GM12878 (cell line): Measurements from ENCODE around the gene ARHGAP45. TPM values are rescaled to one million over a fixed set of nuclear protein-coding genes. Genes with fewer than 3 reads are reported as not detected.

Source experiments
- ATAC-seq: fragments of 200-7000 bp; cut with Tn5 transposase; 3 replicates; pipeline ENCODE4 v1.9.1; 2020; ENCODE audit warnings: mild to moderate bottlenecking, moderate library complexity
- BruUV-seq: library from RNA; stranded (reverse); fragments of 400-500 nt; replicated peaks from 2 replicates; lab custom pipeline; 2021; lab: Mats Ljungman, UMichigan
- CTCF ChIA-PET: fragments of 300-600 bp; sonication (Branson Sonifier 250); formaldehyde crosslinking; extraction: SDS; loops from one replicate; lab custom pipeline; 2021; ENCODE audit warnings: inconsistent platforms; lab: Yijun Ruan, JAX
- POLR2A ChIA-PET: fragments of 350-600 bp; formaldehyde crosslinking; extraction: SDS; loops from one replicate; lab custom pipeline; 2021; ENCODE audit warnings: inconsistent platforms; lab: Charles Lee
- RAD21 ChIA-PET: fragments of 300-600 bp; sonication (Branson Sonifier 250); formaldehyde crosslinking; loops from one replicate; lab custom pipeline; 2023; ENCODE audit warnings: antibody characterized with exemption; ENCODE audit not compliant: unreplicated experiment; lab: Charles Lee
- SMC1A ChIA-PET: fragments of 300-600 bp; sonication (Branson Sonifier 250); formaldehyde crosslinking; loops from one replicate; lab custom pipeline; 2023; ENCODE audit not compliant: unreplicated experiment, uncharacterized antibody; lab: Charles Lee
- DNase-seq: peaks from one replicate; pipeline ENCODE4 v3.0.0-alpha.2; 2011; ENCODE audit warnings: low read depth, low spot score
- FAIRE-seq: peaks from 3 replicates; lab custom pipeline; 2011; peaks lifted over from hg19 to GRCh38; lab: Jason Lieb, UNC
- H2AFZ ChIP-seq: 2 replicates; pipeline ENCODE4 v1.6.0; 2011; ENCODE audit warnings: low read depth, low read length, control low read depth; ENCODE audit not compliant: control insufficient read depth
- H3K27ac ChIP-seq: 2 replicates; pipeline ENCODE4 v1.5.1; 2011; ENCODE audit warnings: control low read depth; ENCODE audit not compliant: control insufficient read depth, insufficient read depth
- H3K27me3 ChIP-seq, 2 experiments: replicated peaks in 1 of 2; 2 replicates each; pipeline versions ENCODE4 v1.6.0 to v1.6.1; 2011; ENCODE audit warnings: low read length in 1 of 2; ENCODE audit not compliant: control insufficient read depth in 2 of 2, insufficient read depth in 2 of 2
- H3K36me3 ChIP-seq, 2 experiments: 2 replicates each; pipeline ENCODE4 v1.5.1; 2011; ENCODE audit warnings: low read length in 1 of 2; ENCODE audit not compliant: control insufficient read depth in 2 of 2, insufficient read depth in 2 of 2
- H3K4me1 ChIP-seq: 2 replicates; pipeline ENCODE4 v1.6.1; 2011; ENCODE audit warnings: mild to moderate bottlenecking, low read length, moderate library complexity, mixed read lengths; ENCODE audit not compliant: control insufficient read depth, insufficient read depth
- H3K4me2 ChIP-seq: 2 replicates; pipeline ENCODE4 v1.6.0; 2011; ENCODE audit warnings: control low read depth; ENCODE audit not compliant: control insufficient read depth, insufficient read depth
- H3K4me3 ChIP-seq: fragments of 200-600 bp; sonication (generic); 2 replicates; pipeline ENCODE4 v1.5.1; 2016
- H3K79me2 ChIP-seq: 2 replicates; pipeline ENCODE4 v1.6.0; 2011; ENCODE audit warnings: low read length; ENCODE audit not compliant: control insufficient read depth, insufficient read depth
- H3K9ac ChIP-seq: 2 replicates; pipeline ENCODE4 v1.8.0; 2011; ENCODE audit warnings: low read length, control low read depth, mixed read lengths; ENCODE audit not compliant: control insufficient read depth, insufficient read depth
- H3K9me3 ChIP-seq: replicated peaks from 3 replicates; pipeline ENCODE4 v1.5.1; 2011; ENCODE audit warnings: mild to moderate bottlenecking, low read length; ENCODE audit not compliant: control insufficient read depth, insufficient read depth
- H4K20me1 ChIP-seq: 2 replicates; pipeline ENCODE4 v1.6.0; 2011; ENCODE audit not compliant: control insufficient read depth, insufficient read depth
- ATF7 ChIP-seq: fragments of 450-650 bp; IDR thresholded peaks from 2 replicates; pipeline ENCODE4 v1.6.1; 2016; ENCODE audit warnings: low read depth, mild to moderate bottlenecking
- CREB1 ChIP-seq: IDR thresholded peaks from 2 replicates; pipeline ENCODE4 v1.6.1; 2012; ENCODE audit warnings: low read depth, mild to moderate bottlenecking, inconsistent platforms
- E2F4 ChIP-seq: IDR thresholded peaks from 2 replicates; pipeline ENCODE4 v1.6.1; 2012; ENCODE audit warnings: low read depth, low read length, improper control_type of control experiment
- HDAC2 ChIP-seq: fragments of 200-600 bp; sonication (generic); IDR thresholded peaks from 2 replicates; pipeline ENCODE4 v1.6.1; 2017
- NFXL1 ChIP-seq: fragments of 450-650 bp; IDR thresholded peaks from 2 replicates; pipeline ENCODE4 v1.6.1; 2017; ENCODE audit warnings: antibody characterized with exemption, mild to moderate bottlenecking, borderline replicate concordance
- NFYA ChIP-seq: IDR thresholded peaks from 2 replicates; pipeline ENCODE4 v1.6.1; 2011; ENCODE audit warnings: low read depth, mild to moderate bottlenecking, low read length, improper control_type of control experiment, borderline replicate concordance
- NFYB ChIP-seq: IDR thresholded peaks from 2 replicates; pipeline ENCODE4 v1.6.1; 2011; ENCODE audit warnings: low read depth, mild to moderate bottlenecking, low read length, improper control_type of control experiment, moderate library complexity; ENCODE audit not compliant: insufficient read depth
- PKNOX1 ChIP-seq: fragments of 450-650 bp; IDR thresholded peaks from 2 replicates; pipeline ENCODE4 v1.6.1; 2016; ENCODE audit warnings: mild to moderate bottlenecking
- SP1 ChIP-seq: IDR thresholded peaks from one replicate; pipeline ENCODE4 v1.6.1; 2011; ENCODE audit warnings: low read depth, low read length
- TCF12 ChIP-seq: IDR thresholded peaks from 2 replicates; pipeline ENCODE4 v1.6.1; 2011; ENCODE audit warnings: low read depth, mild to moderate bottlenecking, low read length
- WGBS: methylation state at CpG from one replicate; pipeline ENCODE4 v1.1.6; 2016; ENCODE audit warnings: low lambda C conversion rate; ENCODE audit not compliant: insufficient replicate concordance, insufficient coverage; ENCODE audit errors: missing lambda C conversion rate; 5-methylcytosine and 5-hydroxymethylcytosine counted together
- in situ Hi-C: fragments of 300-500 bp; cut with MboI; formaldehyde crosslinking; loops from 9 replicates; pipeline ENCODE4 v1.14.3; 2018; ENCODE audit warnings: mixed read lengths
- intact Hi-C: fragments of 100-400 bp; cut with micrococcal nuclease; formaldehyde crosslinking; loops from one replicate; pipeline ENCODE4 v1.14.2; 2022; ENCODE audit not compliant: unreplicated experiment
- polyA plus RNA-seq, 11 experiments: library from polyadenylated mRNA; depleted of rRNA in 4 of 11; unstranded in 6 of 11; stranded (reverse) in 5 of 11; fragments of >200 nt; fragmentation: Nextera tagmentation in 4 of 11; fragmentation: Illumina TruSeq in 1 of 11; extraction: Ambion mirVana in 4 of 11; extraction: Trizol in 1 of 11; gene quantifications; 1 replicate in 1 of 11; 2 replicates in 10 of 11; pipeline versions ENCODE4 v1.2.1 to v1.2.3, GENCODE V29; 2011 to 2016; ENCODE audit warnings: inconsistent platforms in 2 of 11, missing spikeins in 2 of 11, low read depth in 1 of 11
- total RNA-seq, 4 experiments: library from RNA; depleted of rRNA in 3 of 4; stranded (reverse); fragments of >200 nt in 3 of 4; fragmentation: Illumina TruSeq in 1 of 4; extraction: Trizol in 1 of 4; gene quantifications; 2 replicates each; pipeline versions ENCODE4 v1.2.1 to v1.2.3, GENCODE V29; 2013 to 2021
- TF ChIP-seq, protein P1 (sequence below): IDR thresholded peaks from 2 replicates; pipeline ENCODE4 v1.6.1; 2011; ENCODE audit warnings: low read depth, mild to moderate bottlenecking, low read length, moderate library complexity, borderline replicate concordance; ENCODE audit errors: extremely low read depth
- TF ChIP-seq, protein P2 (sequence below): IDR thresholded peaks from 2 replicates; pipeline ENCODE4 v1.6.1; 2011; ENCODE audit warnings: mild to moderate bottlenecking, low read depth, low read length, moderate library complexity; ENCODE audit not compliant: insufficient replicate concordance

The ARHGAP45 gene
- total and polyA plus RNA-seq, 10 of the 15 experiments (the other 5 are each of a cell fraction or from before 2014, with no cell fraction given): 1.4 to 151 (median 59.9) TPM

- TF ChIP-seq, protein P1, sequence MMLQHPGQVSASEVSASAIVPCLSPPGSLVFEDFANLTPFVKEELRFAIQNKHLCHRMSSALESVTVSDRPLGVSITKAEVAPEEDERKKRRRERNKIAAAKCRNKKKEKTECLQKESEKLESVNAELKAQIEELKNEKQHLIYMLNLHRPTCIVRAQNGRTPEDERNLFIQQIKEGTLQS: no peak
- TF ChIP-seq TCF12: no peak
Measured at GRCh38 chr19:1042689-1043511, 24.1 kb upstream of the ARHGAP45 start (continued).

DNA sequence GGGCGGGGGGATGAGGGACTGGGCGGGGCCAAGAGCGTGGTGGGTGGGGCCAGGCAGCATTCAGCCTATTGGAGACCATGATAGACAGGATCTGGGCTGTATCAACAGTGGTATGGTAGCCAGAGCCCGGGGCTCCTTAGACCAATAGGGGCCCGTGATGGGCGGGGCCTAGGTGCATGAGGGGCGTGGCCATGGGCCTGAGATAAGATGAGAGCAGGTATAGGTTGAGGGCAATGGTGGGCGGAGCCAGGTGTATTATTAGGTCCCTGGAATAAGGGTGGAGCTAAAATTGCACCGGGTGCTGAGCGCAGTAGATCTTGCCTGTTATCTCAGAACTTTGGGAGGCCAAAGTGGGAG, 21.7 kb upstream of the ARHGAP45 start:
- WGBS: 35% methylated on average over 10 of the region's 10 CpGs
- Histone ChIP-seq H2AFZ (no peak overlapping the region), H3K4me2 (no peak overlapping the region), H4K20me1 (no peaks in the 10 kb centered on the region), H3K36me3 (peaks cover 0 to 1% of the 10 kb centered on the region in 2 experiments; a peak in 1 of 4 replicates), H3K27me3 (no peaks in the 10 kb centered on the region), H3K4me3 (no peak overlapping the region), H3K79me2 (0 out of 2 replicates have a peak, but pooled peaks cover under 1% of the 10 kb centered on the region), H3K4me1 (peaks cover 3% of the 10 kb centered on the region; the same call in 1 of the 2 replicates), H3K27ac (no peak overlapping the region)
- ATAC-seq: peak; percentile 77
- no TSS peak for BruUV-seq
- POLR2A ChIA-PET: no interaction called here
- intact Hi-C loops: no loop called here
- FAIRE-seq: peak; percentile 83
- in situ Hi-C loops: no loop called here
- TF ChIP-seq NFXL1 (no peak), HDAC2 (no peak), CREB1 (0 out of 2 replicates have a peak, but pooled peaks have one; percentile 29), NFYA (no peak), NFYB (peak; percentile 28; the same call in 1 of the 2 replicates), E2F4 (no peak), SP1 (peak; percentile 39), PKNOX1 (peak; percentile 88), ATF7 (no peak)
- TF ChIP-seq, protein P2, sequence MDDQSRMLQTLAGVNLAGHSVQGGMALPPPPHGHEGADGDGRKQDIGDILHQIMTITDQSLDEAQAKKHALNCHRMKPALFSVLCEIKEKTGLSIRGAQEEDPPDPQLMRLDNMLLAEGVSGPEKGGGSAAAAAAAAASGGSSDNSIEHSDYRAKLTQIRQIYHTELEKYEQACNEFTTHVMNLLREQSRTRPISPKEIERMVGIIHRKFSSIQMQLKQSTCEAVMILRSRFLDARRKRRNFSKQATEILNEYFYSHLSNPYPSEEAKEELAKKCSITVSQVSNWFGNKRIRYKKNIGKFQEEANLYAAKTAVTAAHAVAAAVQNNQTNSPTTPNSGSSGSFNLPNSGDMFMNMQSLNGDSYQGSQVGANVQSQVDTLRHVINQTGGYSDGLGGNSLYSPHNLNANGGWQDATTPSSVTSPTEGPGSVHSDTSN: peak; percentile 78
- TF ChIP-seq, all 136 proteins: peak for 5
- SMC1A ChIA-PET: no interaction called here
- CTCF ChIA-PET: interaction anchor here (1.3 kb wide), 1 partner anchor 178 kb away, joined by 3 read pairs; no protein-coding TSS in a partner anchor
- H3K9me3 ChIP-seq: no peaks in the 10 kb centered on the region
- H3K9ac ChIP-seq: no peak overlapping the region
- RAD21 ChIA-PET: no interaction called here
- DNase-seq: no peak
